OCI-LY3 (cell line): ENCODE measurements around the gene KLF1.

Source experiments
- H2AFZ ChIP-seq: fragments of 200-600, 300-600 bp; shearing (Covaris generic); 2 replicates; pipeline ENCODE4 v1.6.0; 2014; ENCODE audit warnings: antibody characterized with exemption, low read depth, low read length
- H3K27ac ChIP-seq: fragments of 200-600, 300-600 bp; sonication (generic); 2 replicates; pipeline ENCODE4 v1.5.1; 2014; ENCODE audit warnings: mild to moderate bottlenecking, low read length, moderate library complexity, mixed read lengths
- H3K27me3 ChIP-seq: fragments of 200-600, 300-600 bp; sonication (generic); 2 replicates; pipeline ENCODE4 v1.6.1; 2014; ENCODE audit warnings: low read depth, low read length, mixed read lengths
- H3K36me3 ChIP-seq: fragments of 200-600, 300-600 bp; sonication (generic); replicated peaks from 2 replicates; pipeline ENCODE3; 2014; ENCODE audit warnings: low read depth, low read length, mixed read lengths
- H3K4me1 ChIP-seq: fragments of 300-600, 200-600 bp; sonication (generic); 2 replicates; pipeline ENCODE4 v1.6.1; 2014; ENCODE audit warnings: low read length, mixed read lengths
- H3K4me2 ChIP-seq: fragments of 200-600, 300-600 bp; sonication (generic); 2 replicates; pipeline ENCODE4 v1.6.1; 2014; ENCODE audit warnings: low read length, mixed read lengths
- H3K4me3 ChIP-seq: fragments of 300-600, 200-600 bp; sonication (generic); 2 replicates; pipeline ENCODE4 v1.5.1; 2014; ENCODE audit warnings: antibody characterized with exemption, mild to moderate bottlenecking, low read length, moderate library complexity
- H3K79me2 ChIP-seq: fragments of 300-600, 200-600 bp; shearing (Covaris generic); 2 replicates; pipeline ENCODE4 v1.6.1; 2014; ENCODE audit warnings: mild to moderate bottlenecking, low read length, mixed read lengths
- H3K9ac ChIP-seq: fragments of 300-600, 200-600 bp; shearing (Covaris generic); 2 replicates; pipeline ENCODE4 v1.6.0; 2014; ENCODE audit warnings: mild to moderate bottlenecking, low read length, moderate library complexity
- H3K9me3 ChIP-seq: fragments of 200-600, 300-600 bp; shearing (Covaris generic); 2 replicates; pipeline ENCODE4 v1.6.1; 2014; ENCODE audit warnings: low read length, mixed read lengths; ENCODE audit not compliant: insufficient read depth
- H4K20me1 ChIP-seq: fragments of 200-600, 300-600 bp; sonication (generic); 2 replicates; pipeline ENCODE4 v1.6.1; 2016; ENCODE audit warnings: low read length, mixed read lengths; ENCODE audit not compliant: insufficient read depth
- EZH2phosphoT487 ChIP-seq: fragments of 200-600 bp; shearing (Covaris generic); IDR thresholded peaks from 2 replicates; pipeline ENCODE4 v1.6.1; 2018; ENCODE audit warnings: antibody characterized with exemption, mixed run types, low read depth
- TF ChIP-seq, protein P1 (sequence below): fragments of 200-600, 300-600 bp; sonication (generic); IDR thresholded peaks from 2 replicates; pipeline ENCODE4 v1.5.1; 2014; ENCODE audit warnings: antibody characterized with exemption, low read length, low read depth

Gene KLF1

DNA sequence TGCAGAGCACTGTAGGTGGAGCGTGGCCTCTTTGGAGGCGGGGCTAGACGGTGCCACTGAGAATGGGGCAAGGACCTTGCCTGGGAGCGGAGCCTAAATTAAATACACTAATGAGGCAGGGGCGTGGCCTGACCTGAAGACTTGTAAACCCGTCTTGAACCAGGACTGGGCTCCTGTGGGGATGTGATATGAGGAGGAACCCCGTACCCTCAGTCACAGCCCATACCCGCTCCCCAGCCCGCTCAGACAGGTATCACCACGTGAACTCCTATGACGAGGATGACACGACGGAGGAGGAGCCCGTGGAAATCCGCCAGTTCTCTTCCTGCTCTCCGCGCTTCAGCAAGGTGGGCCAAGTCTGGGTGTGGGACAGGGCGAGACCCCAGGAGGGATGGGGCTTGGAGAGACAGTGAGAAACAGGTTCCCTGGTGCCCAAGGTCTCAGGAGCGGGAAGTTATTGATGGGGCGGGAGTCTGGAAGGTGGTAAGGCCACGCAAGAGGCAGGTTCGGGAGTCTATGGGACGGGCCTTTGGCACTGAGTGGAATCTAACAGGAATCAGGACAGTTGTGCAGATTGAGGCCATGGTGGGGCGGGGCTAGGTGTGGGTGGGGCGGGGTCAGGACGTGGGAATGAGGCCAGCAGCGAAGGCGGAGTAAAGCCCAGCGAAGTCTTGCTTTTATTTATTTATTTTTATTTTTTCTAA, 20.4 kb downstream of the KLF1 start:
- Histone ChIP-seq H4K20me1 (no peaks in the 10 kb centered on the region), H3K27me3 (no peaks in the 10 kb centered on the region), H3K27ac (no peak overlapping the region), H3K79me2 (no peaks in the 10 kb centered on the region), H3K4me3 (no peak overlapping the region), H3K9ac (no peak overlapping the region), H3K4me2 (no peak overlapping the region), H3K36me3 (peaks cover 12% of the 10 kb centered on the region), H3K9me3 (no peaks in the 10 kb centered on the region), H3K4me1 (peaks cover 6% of the 10 kb centered on the region), H2AFZ (no peak overlapping the region)
- TF ChIP-seq, protein P1, sequence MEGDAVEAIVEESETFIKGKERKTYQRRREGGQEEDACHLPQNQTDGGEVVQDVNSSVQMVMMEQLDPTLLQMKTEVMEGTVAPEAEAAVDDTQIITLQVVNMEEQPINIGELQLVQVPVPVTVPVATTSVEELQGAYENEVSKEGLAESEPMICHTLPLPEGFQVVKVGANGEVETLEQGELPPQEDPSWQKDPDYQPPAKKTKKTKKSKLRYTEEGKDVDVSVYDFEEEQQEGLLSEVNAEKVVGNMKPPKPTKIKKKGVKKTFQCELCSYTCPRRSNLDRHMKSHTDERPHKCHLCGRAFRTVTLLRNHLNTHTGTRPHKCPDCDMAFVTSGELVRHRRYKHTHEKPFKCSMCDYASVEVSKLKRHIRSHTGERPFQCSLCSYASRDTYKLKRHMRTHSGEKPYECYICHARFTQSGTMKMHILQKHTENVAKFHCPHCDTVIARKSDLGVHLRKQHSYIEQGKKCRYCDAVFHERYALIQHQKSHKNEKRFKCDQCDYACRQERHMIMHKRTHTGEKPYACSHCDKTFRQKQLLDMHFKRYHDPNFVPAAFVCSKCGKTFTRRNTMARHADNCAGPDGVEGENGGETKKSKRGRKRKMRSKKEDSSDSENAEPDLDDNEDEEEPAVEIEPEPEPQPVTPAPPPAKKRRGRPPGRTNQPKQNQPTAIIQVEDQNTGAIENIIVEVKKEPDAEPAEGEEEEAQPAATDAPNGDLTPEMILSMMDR, result no peak
- TF ChIP-seq EZH2phosphoT487, result no peak

- no peaks in the 10 kb centered on the region for H3K79me2 ChIP-seq
- no peak overlapping the region for H3K4me2 ChIP-seq
- no peaks in the 10 kb centered on the region for H4K20me1 ChIP-seq
- H3K36me3 ChIP-seq, result peaks cover 10% of the 10 kb centered on the region
- H3K9me3 ChIP-seq, result no peaks in the 10 kb centered on the region
- no peak overlapping the region for H2AFZ ChIP-seq
- H3K4me3 ChIP-seq, result no peak overlapping the region
- TF ChIP-seq EZH2phosphoT487, result no peak
- TF ChIP-seq, protein P1, result no peak
- peaks cover 6% of the 10 kb centered on the region for H3K4me1 ChIP-seq
- H3K9ac ChIP-seq, result no peak overlapping the region
- no peak overlapping the region for H3K27ac ChIP-seq
- H3K27me3 ChIP-seq, result no peaks in the 10 kb centered on the region
These were observed 21.1 kb downstream of the KLF1 start for GRCh38 chr19:12865746-12866415.

- no peaks in the 10 kb centered on the region for H3K9me3 ChIP-seq
- TF ChIP-seq, protein P1, result peak; percentile 13; the same call in 1 of the 2 replicates
- TF ChIP-seq EZH2phosphoT487, result no peak
- no peaks in the 10 kb centered on the region for H3K27me3 ChIP-seq
- H3K79me2 ChIP-seq, result no peaks in the 10 kb centered on the region
- peaks cover 9% of the 10 kb centered on the region for H3K36me3 ChIP-seq
- H3K27ac ChIP-seq, result no peak overlapping the region
- H3K4me1 ChIP-seq, result peaks cover 6% of the 10 kb centered on the region
- H3K9ac ChIP-seq, result no peak overlapping the region
- no peak overlapping the region for H3K4me2 ChIP-seq
- no peak overlapping the region for H3K4me3 ChIP-seq
- H4K20me1 ChIP-seq, result no peaks in the 10 kb centered on the region
- no peak overlapping the region for H2AFZ ChIP-seq
These were observed 22.0 kb downstream of the KLF1 start for GRCh38 chr19:12864721-12865715.

DNA sequence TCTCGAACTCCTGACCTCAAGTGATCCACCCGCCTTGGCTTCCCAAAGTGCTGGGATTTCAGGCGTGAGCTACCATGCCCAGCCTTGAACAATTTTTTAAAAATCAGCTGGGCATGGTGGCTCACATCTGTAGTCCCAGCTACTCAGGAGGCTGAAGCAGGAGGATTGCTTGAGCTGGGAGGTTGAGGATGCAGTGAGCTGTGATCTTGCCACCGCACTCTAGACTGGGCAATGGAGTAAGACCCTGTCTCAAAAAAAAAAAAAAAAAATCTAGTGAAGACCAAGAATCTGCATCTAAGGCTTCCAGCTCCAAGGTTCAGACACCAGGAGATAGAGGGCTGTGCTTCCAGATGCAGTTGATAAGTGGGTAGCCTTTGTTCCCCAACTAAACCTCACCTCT, 22.9 kb downstream of the KLF1 start:
- no peaks in the 10 kb centered on the region for H4K20me1 ChIP-seq
- no peak overlapping the region for H3K4me3 ChIP-seq
- no peak overlapping the region for H2AFZ ChIP-seq
- no peak overlapping the region for H3K27ac ChIP-seq
- H3K4me2 ChIP-seq, result no peak overlapping the region
- peaks cover 9% of the 10 kb centered on the region for H3K36me3 ChIP-seq
- no peaks in the 10 kb centered on the region for H3K27me3 ChIP-seq
- TF ChIP-seq EZH2phosphoT487, result no peak
- TF ChIP-seq, protein P1, result no peak
- H3K79me2 ChIP-seq, result no peaks in the 10 kb centered on the region
- no peak overlapping the region for H3K9ac ChIP-seq
- no peaks in the 10 kb centered on the region for H3K9me3 ChIP-seq
- H3K4me1 ChIP-seq, result peaks cover 6% of the 10 kb centered on the region
